Nephron progenitor cell (in vitro differentiated cells): Measurements from ENCODE around the gene FMNL3.

Experiments
- DNase-seq: peaks from one replicate; pipeline ENCODE4 v3.0.0; 2021
- H3K27ac Mint-ChIP-seq: 2 replicates; pipeline ENCODE4 v1.8.0; 2021; ENCODE audit warnings: mild to moderate bottlenecking, moderate library complexity, mixed read lengths
- H3K27me3 Mint-ChIP-seq: 2 replicates; pipeline ENCODE4 v1.8.0; 2021; ENCODE audit warnings: mild to moderate bottlenecking, low read depth, mixed read lengths; ENCODE audit not compliant: poor library complexity
- H3K36me3 Mint-ChIP-seq: 2 replicates; pipeline ENCODE4 v1.8.0; 2021; ENCODE audit warnings: low read depth, mixed read lengths
- H3K4me1 Mint-ChIP-seq: 2 replicates; pipeline ENCODE4 v1.8.0; 2021; ENCODE audit warnings: mixed read lengths
- H3K4me3 Mint-ChIP-seq: 2 replicates; pipeline ENCODE4 v1.8.0; 2021; ENCODE audit warnings: mild to moderate bottlenecking, moderate library complexity, mixed read lengths
- H3K9me3 Mint-ChIP-seq: 2 replicates; pipeline ENCODE4 v1.8.0; 2021; ENCODE audit warnings: mild to moderate bottlenecking, moderate library complexity, mixed read lengths
- TF ChIP-seq, protein P1 (sequence below): fragments of 200-600 bp; sonication (generic); IDR thresholded peaks from 2 replicates; pipeline ENCODE4 v1.5.0; 2021; ENCODE audit warnings: antibody characterized with exemption

FMNL3 gene

DNA sequence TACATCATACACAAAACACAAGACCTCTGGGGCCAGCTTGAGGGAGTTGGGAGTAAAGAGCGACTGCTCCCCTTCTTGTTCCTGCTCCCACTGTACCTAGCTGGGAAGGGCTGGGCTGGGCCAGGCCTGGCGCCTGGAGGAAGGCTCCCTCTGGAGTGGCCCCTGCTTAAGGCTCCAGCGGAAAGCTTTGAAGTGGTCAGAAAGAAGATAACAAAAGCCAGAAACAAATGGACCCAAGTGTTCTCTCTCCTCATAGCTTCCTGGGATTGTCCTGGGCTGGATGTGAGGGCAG, 58.5 kb downstream of the FMNL3 start:
- Mint-ChIP-seq H3K27ac (peak overlapping the region; percentile 75), H3K27me3 (peaks cover 2% of the 10 kb centered on the region), H3K9me3 (no peaks in the 10 kb centered on the region), H3K4me3 (no peak overlapping the region), H3K4me1 (peaks cover 63% of the 10 kb centered on the region), H3K36me3 (peaks cover 44% of the 10 kb centered on the region)
- DNase-seq: no peak
- TF ChIP-seq, protein P1, sequence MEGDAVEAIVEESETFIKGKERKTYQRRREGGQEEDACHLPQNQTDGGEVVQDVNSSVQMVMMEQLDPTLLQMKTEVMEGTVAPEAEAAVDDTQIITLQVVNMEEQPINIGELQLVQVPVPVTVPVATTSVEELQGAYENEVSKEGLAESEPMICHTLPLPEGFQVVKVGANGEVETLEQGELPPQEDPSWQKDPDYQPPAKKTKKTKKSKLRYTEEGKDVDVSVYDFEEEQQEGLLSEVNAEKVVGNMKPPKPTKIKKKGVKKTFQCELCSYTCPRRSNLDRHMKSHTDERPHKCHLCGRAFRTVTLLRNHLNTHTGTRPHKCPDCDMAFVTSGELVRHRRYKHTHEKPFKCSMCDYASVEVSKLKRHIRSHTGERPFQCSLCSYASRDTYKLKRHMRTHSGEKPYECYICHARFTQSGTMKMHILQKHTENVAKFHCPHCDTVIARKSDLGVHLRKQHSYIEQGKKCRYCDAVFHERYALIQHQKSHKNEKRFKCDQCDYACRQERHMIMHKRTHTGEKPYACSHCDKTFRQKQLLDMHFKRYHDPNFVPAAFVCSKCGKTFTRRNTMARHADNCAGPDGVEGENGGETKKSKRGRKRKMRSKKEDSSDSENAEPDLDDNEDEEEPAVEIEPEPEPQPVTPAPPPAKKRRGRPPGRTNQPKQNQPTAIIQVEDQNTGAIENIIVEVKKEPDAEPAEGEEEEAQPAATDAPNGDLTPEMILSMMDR: no peak

DNA sequence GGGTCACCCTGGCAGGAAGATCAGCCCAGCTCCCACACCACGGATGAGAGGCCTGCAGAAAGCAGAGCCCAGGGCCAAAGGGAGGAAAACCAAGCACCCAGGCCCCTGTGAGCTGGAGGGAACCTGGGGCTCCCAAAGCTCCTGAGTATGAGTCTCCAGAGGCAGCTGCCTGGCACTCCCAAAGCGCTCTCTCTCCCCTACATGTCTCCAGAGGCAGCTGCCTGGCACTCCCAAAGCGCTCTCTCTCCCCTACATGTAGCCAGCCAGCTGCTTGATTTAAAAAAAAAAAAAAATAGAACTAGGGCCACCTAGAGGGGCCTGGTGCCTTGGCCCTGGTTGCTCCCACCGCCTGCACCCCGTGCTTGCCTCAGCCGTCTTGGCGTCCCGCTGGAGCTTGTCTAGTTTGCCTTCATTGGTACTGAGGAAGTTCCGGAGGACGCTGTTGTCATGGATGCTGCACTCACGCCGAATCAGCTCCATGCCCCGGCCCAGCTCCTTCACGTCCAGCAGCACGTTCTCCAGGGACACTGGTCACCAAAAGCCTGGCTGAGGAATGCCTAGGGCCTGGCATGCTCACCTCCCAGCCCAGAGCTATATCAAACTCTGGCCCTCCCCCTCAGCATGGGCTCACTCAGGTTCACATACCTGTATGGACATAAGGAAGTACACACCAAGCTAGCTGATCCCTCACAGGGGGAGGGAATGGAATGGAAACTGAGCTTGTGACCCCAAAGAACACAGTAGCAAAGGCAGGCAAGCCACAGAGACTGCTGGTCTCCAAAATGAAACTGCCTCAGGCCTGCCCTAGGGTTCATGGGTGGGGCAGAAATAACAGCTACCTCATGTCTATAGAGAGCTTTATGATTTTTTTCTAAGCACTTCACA, 59.1 kb downstream of the FMNL3 start:
- Mint-ChIP-seq H3K27ac (peak overlapping the region; percentile 86), H3K4me3 (no peak overlapping the region), H3K4me1 (peaks cover 63% of the 10 kb centered on the region), H3K27me3 (peaks cover 2% of the 10 kb centered on the region), H3K36me3 (peaks cover 49% of the 10 kb centered on the region), H3K9me3 (no peaks in the 10 kb centered on the region)
- no peak for DNase-seq
- TF ChIP-seq, protein P1: no peak

DNA sequence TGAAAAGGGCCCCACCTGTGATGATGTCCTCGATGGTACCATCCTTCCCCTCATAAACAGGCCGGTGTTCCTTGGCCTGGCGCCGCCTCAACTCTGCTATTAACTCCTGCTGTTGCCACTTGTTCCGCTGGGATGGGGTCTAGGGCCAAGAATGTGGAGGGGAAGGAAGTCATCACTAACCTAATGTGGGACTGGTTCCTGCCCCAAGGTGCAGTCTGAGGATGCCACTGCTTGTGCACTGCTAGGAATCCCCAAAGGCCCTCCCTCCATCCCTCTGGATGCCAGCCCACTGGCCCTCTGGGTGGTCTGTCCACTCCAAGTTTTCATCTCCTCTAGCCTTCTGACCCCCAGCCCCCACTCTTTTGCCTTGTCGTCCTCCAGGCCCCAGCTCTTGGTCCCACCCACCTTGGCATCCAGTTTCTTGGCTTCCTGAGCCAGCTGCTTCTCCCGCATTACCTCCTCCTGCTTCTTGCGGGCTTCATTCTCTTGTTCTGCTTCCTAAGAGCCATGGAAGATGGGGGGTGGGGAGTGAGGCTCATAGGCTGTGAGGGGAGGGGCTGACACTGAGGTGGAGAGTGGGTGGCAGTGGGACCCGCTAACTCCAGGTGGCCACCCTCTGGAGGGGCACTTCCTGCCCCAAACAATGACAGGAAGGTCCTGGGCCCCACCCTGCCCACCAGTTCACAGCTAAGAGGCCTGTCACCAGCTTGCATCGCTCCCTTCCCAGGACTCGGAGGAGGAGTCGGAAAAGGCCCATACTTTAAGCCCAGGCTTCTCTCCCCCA, 60.1 kb downstream of the FMNL3 start:
- TF ChIP-seq, protein P1: no peak
- H3K27ac Mint-ChIP-seq: peak overlapping the region; percentile 86
- no peaks in the 10 kb centered on the region for H3K9me3 Mint-ChIP-seq
- peaks cover 2% of the 10 kb centered on the region for H3K27me3 Mint-ChIP-seq
- H3K4me1 Mint-ChIP-seq: peaks cover 55% of the 10 kb centered on the region
- no peak overlapping the region for H3K4me3 Mint-ChIP-seq
- DNase-seq: no peak
- peaks cover 43% of the 10 kb centered on the region for H3K36me3 Mint-ChIP-seq

DNA sequence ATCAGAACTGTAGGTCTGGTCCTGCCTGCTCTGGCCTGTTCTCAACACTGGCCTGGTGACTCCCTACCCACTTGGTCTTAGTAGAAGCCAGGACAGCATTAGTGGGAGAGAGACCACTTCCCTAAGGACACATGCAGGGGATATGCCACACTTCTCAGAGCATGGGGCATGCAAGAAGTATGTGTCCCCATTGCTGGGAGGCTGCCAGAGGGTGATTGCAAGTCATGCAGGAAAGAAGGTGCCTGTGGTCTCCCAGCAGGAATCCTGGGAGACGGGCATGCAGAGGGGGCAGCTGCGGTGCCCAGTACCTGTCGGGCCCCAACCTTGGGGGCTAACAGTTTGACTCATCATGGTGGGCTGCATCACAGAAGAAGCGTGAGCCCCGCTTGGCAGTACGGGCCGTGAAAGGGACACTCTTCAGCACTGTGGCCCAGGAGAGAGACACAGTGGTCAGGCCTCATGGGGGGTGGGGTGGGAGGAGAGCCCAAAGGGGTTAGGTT, 60.8 kb downstream of the FMNL3 start:
- Mint-ChIP-seq H3K9me3 (no peaks in the 10 kb centered on the region), H3K36me3 (peaks cover 43% of the 10 kb centered on the region), H3K4me1 (peaks cover 48% of the 10 kb centered on the region), H3K27ac (no peak overlapping the region), H3K4me3 (no peak overlapping the region), H3K27me3 (peaks cover 2% of the 10 kb centered on the region)
- TF ChIP-seq, protein P1: no peak
- no peak for DNase-seq

DNA sequence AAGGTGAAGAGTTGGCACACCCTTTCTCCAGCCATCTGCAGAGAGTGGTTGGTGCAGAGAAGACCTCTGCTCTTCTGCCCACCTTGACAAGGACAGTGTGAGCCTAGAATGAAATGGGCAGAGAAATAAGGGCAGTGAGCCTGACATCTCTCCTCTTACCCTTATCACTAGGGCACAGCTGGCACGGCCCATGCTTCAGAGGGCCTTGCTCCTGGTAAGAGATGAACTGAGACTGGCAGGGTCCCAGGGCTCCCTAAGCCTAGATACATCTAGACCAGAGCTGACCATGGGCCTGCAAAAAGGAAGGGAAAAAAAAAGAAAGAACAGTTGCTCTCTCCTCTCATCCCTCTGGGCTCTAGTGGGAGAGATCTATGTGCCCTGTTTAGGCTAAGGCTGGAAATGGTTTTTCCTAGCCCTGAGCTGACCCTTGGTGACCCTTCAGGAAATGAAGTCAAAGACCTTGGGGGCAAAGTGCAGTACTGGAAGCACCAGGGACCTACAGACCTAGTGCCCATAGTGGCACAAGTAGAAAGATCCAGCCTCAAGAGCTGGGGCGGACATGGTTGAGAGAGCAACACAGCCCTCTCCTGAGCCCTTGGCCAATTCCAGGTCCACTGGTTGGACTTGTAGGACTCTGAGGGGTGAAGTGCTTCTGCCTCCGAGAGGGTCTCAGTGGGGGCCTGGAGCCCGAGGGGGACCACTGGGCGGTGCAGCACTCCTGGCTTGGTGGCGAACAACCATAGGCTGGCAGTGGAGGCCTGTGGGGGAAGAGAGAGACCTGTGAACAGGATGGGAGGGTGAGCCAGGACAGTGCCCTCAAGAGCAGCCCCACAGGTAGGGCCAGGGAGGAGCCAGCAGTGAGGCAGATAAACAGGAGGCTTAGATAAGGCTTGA, 61.8 kb downstream of the FMNL3 start:
- Mint-ChIP-seq H3K4me3 (no peak overlapping the region), H3K27ac (peak overlapping the region; percentile 83), H3K27me3 (peaks cover 2% of the 10 kb centered on the region), H3K4me1 (peaks cover 48% of the 10 kb centered on the region), H3K36me3 (peaks cover 46% of the 10 kb centered on the region), H3K9me3 (no peaks in the 10 kb centered on the region)
- no peak for DNase-seq
- TF ChIP-seq, protein P1: no peak
